IMR-90 (cell line): ENCODE results near the gene TGM4. TPM values are rescaled to one million over a fixed set of nuclear protein-coding genes. Genes with fewer than 3 reads are reported as not detected.

ENCODE experiments used
- ATAC-seq: fragments of 200-7000 bp; cut with Tn5 transposase; 2 replicates; pipeline ENCODE4 v1.9.1; 2020; ENCODE audit warnings: low read depth, mild to moderate bottlenecking, moderate library complexity
- BruUV-seq: library from RNA; stranded (reverse); fragments of 400-500 nt; replicated peaks from 2 replicates; lab custom pipeline; 2021; lab: Mats Ljungman, UMichigan
- CTCF ChIA-PET: fragments of 300-600 bp; formaldehyde crosslinking; extraction: SDS; loops from one replicate; lab custom pipeline; 2021; ENCODE audit warnings: antibody characterized with exemption; lab: Yijun Ruan, JAX
- POLR2A ChIA-PET: fragments of 300-600 bp; sonication (Branson Sonifier 250); formaldehyde crosslinking; loops from one replicate; lab custom pipeline; 2022; ENCODE audit warnings: antibody characterized with exemption; ENCODE audit not compliant: unreplicated experiment; lab: Charles Lee
- DNase-seq: peaks from one replicate; pipeline ENCODE4 v3.0.0; 2013
- H2AFZ ChIP-seq: replicated peaks from 2 replicates; pipeline ENCODE3; 2013; ENCODE audit warnings: low read length, mild to moderate bottlenecking; ENCODE audit not compliant: poor library complexity
- H2AK5ac ChIP-seq: 2 replicates; pipeline ENCODE4 v1.6.1; 2013; ENCODE audit warnings: low read depth, low read length, inconsistent platforms
- H2AK9ac ChIP-seq: replicated peaks from 2 replicates; pipeline ENCODE3; 2013; ENCODE audit warnings: mild to moderate bottlenecking, low read depth, low read length, moderate library complexity; ENCODE audit not compliant: poor library complexity
- H2BK120ac ChIP-seq: 2 replicates; pipeline ENCODE4 v1.6.1; 2013; ENCODE audit warnings: low read depth, low read length, inconsistent platforms
- H2BK15ac ChIP-seq: 3 replicates; pipeline ENCODE4 v1.6.1; 2013; ENCODE audit warnings: low read depth, low read length, inconsistent platforms
- H2BK20ac ChIP-seq: 2 replicates; pipeline ENCODE4 v1.6.1; 2013; ENCODE audit warnings: low read depth, mild to moderate bottlenecking, inconsistent platforms, low read length, moderate library complexity
- H2BK5ac ChIP-seq: 2 replicates; pipeline ENCODE4 v1.6.1; 2013; ENCODE audit warnings: mild to moderate bottlenecking, low read depth, low read length, inconsistent platforms; ENCODE audit not compliant: poor library complexity, severe bottlenecking
- H3K14ac ChIP-seq: replicated peaks from 2 replicates; pipeline ENCODE4 v1.6.1; 2013; ENCODE audit warnings: low read depth, low read length, inconsistent platforms
- H3K18ac ChIP-seq: 2 replicates; pipeline ENCODE4 v1.6.1; 2013; ENCODE audit warnings: low read depth, low read length, control low read depth
- H3K23ac ChIP-seq: 2 replicates; pipeline ENCODE4 v1.6.1; 2013; ENCODE audit warnings: low read depth, low read length, inconsistent platforms
- H3K27ac ChIP-seq: 2 replicates; pipeline ENCODE4 v1.5.1; 2013; ENCODE audit warnings: mild to moderate bottlenecking, control low read depth, low read length; ENCODE audit not compliant: insufficient read depth
- H3K27me3 ChIP-seq: 2 replicates; pipeline ENCODE4 v1.6.1; 2013; ENCODE audit warnings: low read length; ENCODE audit not compliant: control insufficient read depth, insufficient read depth
- H3K36me3 ChIP-seq: 2 replicates; pipeline ENCODE4 v1.6.1; 2013; ENCODE audit warnings: low read length, mixed read lengths; ENCODE audit not compliant: control insufficient read depth, insufficient read depth
- H3K4ac ChIP-seq: 2 replicates; pipeline ENCODE4 v1.6.1; 2013; ENCODE audit warnings: low read depth, low read length, inconsistent platforms
- H3K4me1 ChIP-seq: 2 replicates; pipeline ENCODE4 v1.6.1; 2013; ENCODE audit warnings: low read length, mixed read lengths; ENCODE audit not compliant: control insufficient read depth, insufficient read depth
- H3K4me2 ChIP-seq: 2 replicates; pipeline ENCODE4 v1.6.1; 2013; ENCODE audit warnings: low read depth, mild to moderate bottlenecking, control low read depth, low read length, moderate library complexity
- H3K4me3 ChIP-seq: 2 replicates; pipeline ENCODE4 v1.5.1; 2013; ENCODE audit warnings: low read depth, mild to moderate bottlenecking, control low read depth, low read length, moderate library complexity; ENCODE audit not compliant: insufficient read depth
- H3K56ac ChIP-seq: 2 replicates; pipeline ENCODE4 v1.6.1; 2013; ENCODE audit warnings: low read length, inconsistent platforms; ENCODE audit not compliant: insufficient read depth; ENCODE audit errors: extremely low read depth
- H3K79me1 ChIP-seq, 2 experiments: 2 replicates each; pipeline ENCODE4 v1.6.1; 2013; ENCODE audit warnings: low read length in 2 of 2, inconsistent platforms in 1 of 2, low read depth in 1 of 2
- H3K9ac ChIP-seq: 2 replicates; pipeline ENCODE4 v1.6.1; 2013; ENCODE audit warnings: low read depth, low read length, control low read depth
- H3K9me1 ChIP-seq: 2 replicates; pipeline ENCODE4 v1.6.1; 2013; ENCODE audit warnings: low read length, inconsistent platforms; ENCODE audit not compliant: insufficient read depth
- H3K9me3 ChIP-seq: 2 replicates; pipeline ENCODE4 v1.6.1; 2013; ENCODE audit warnings: low read length; ENCODE audit not compliant: control insufficient read depth, insufficient read depth
- H4K20me1 ChIP-seq: 2 replicates; pipeline ENCODE4 v1.6.1; 2013; ENCODE audit warnings: low read length, inconsistent platforms; ENCODE audit not compliant: insufficient read depth
- H4K5ac ChIP-seq: 2 replicates; pipeline ENCODE4 v1.6.1; 2013; ENCODE audit warnings: mild to moderate bottlenecking, low read depth, low read length, control low read depth
- H4K8ac ChIP-seq, 2 experiments: 2 replicates each; pipeline ENCODE4 v1.6.1; 2013; ENCODE audit warnings: low read depth in 2 of 2, low read length in 2 of 2, control low read depth in 1 of 2, inconsistent platforms in 1 of 2
- H4K91ac ChIP-seq: 2 replicates; pipeline ENCODE4 v1.6.1; 2013; ENCODE audit warnings: low read depth, low read length, inconsistent platforms; ENCODE audit not compliant: insufficient read depth
- BHLHE40 ChIP-seq: fragments of 150-350 bp; IDR thresholded peaks from 2 replicates; pipeline ENCODE4 v1.6.1; 2016; ENCODE audit warnings: mild to moderate bottlenecking, low read depth, low read length
- CEBPB ChIP-seq: IDR thresholded peaks from 2 replicates; pipeline ENCODE4 v1.6.1; 2012; ENCODE audit warnings: low read depth, low read length, improper control_type of control experiment
- CHD1 ChIP-seq: IDR thresholded peaks from 2 replicates; pipeline ENCODE4 v1.6.1; 2012; ENCODE audit warnings: low read depth, low read length, improper control_type of control experiment
- ELK1 ChIP-seq: fragments of 150-350 bp; IDR thresholded peaks from 2 replicates; pipeline ENCODE4 v1.6.1; 2016; ENCODE audit warnings: low read depth, mild to moderate bottlenecking, low read length, moderate library complexity, borderline replicate concordance
- FOS ChIP-seq: fragments of 150-350 bp; IDR thresholded peaks from 2 replicates; pipeline ENCODE4 v1.6.1; 2016; ENCODE audit warnings: low read depth, low read length
- MAFK ChIP-seq: IDR thresholded peaks from 2 replicates; pipeline ENCODE4 v1.6.1; 2012; ENCODE audit warnings: low read depth, low read length, improper control_type of control experiment
- MAZ ChIP-seq: IDR thresholded peaks from 2 replicates; pipeline ENCODE4 v1.6.1; 2012; ENCODE audit warnings: low read depth, mild to moderate bottlenecking, low read length, improper control_type of control experiment, moderate library complexity, borderline replicate concordance
- MXI1 ChIP-seq: IDR thresholded peaks from 2 replicates; pipeline ENCODE4 v1.6.1; 2012; ENCODE audit warnings: low read depth, mild to moderate bottlenecking, low read length, moderate library complexity, borderline replicate concordance
- NFE2L2 ChIP-seq: fragments of 150-350 bp; IDR thresholded peaks from 2 replicates; pipeline ENCODE4 v1.6.1; 2016; ENCODE audit warnings: low read depth, mild to moderate bottlenecking, low read length
- POLR2A ChIP-seq: IDR thresholded peaks from 2 replicates; pipeline ENCODE4 v1.6.1; 2012; ENCODE audit warnings: mild to moderate bottlenecking, low read depth, low read length
- RAD21 ChIP-seq: IDR thresholded peaks from 2 replicates; pipeline ENCODE4 v1.6.1; 2012; ENCODE audit warnings: low read length, improper control_type of control experiment
- RCOR1 ChIP-seq: IDR thresholded peaks from 2 replicates; pipeline ENCODE4 v1.6.1; 2012; ENCODE audit warnings: mild to moderate bottlenecking, low read length, improper control_type of control experiment; ENCODE audit not compliant: insufficient replicate concordance
- RFX5 ChIP-seq: IDR thresholded peaks from 2 replicates; pipeline ENCODE4 v1.8.0; 2012; ENCODE audit warnings: low read depth, mild to moderate bottlenecking, low read length, moderate library complexity
- SMC3 ChIP-seq: fragments of 150-350 bp; IDR thresholded peaks from 2 replicates; pipeline ENCODE4 v1.6.1; 2016; ENCODE audit warnings: low read depth, mild to moderate bottlenecking, antibody characterized with exemption, low read length, moderate library complexity
- USF2 ChIP-seq: fragments of 150-350 bp; IDR thresholded peaks from 2 replicates; pipeline ENCODE4 v1.6.1; 2017; ENCODE audit warnings: mild to moderate bottlenecking, antibody characterized with exemption, low read length, low read depth
- WGBS, 2 experiments: methylation state at CpG; one replicate each; pipeline versions ENCODE4 v1.1.5 to v1.1.7; 2013; ENCODE audit warnings: missing lambda C conversion rate in 2 of 2; ENCODE audit not compliant: insufficient read length in 1 of 2; ENCODE audit errors: extremely low coverage in 2 of 2; 5-methylcytosine and 5-hydroxymethylcytosine counted together
- dilution Hi-C: fragments of 300-500 bp; cut with HindIII; formaldehyde crosslinking; loops from one replicate; pipeline ENCODE4 v1.14.3; 2018; ENCODE audit warnings: low sequenced_read_pairs; ENCODE audit not compliant: unreplicated experiment
- in situ Hi-C: fragments of 300-500 bp; cut with MboI; formaldehyde crosslinking; loops from 3 replicates; pipeline ENCODE4 v1.14.3; 2019; ENCODE audit warnings: low sequenced_read_pairs, inconsistent platforms, mixed read lengths
- intact Hi-C: fragments of 100-400 bp; cut with micrococcal nuclease; formaldehyde crosslinking; loops from 2 replicates; pipeline ENCODE4 v1.10.0; 2022
- polyA plus RNA-seq, 3 experiments: library from polyadenylated mRNA; depleted of rRNA; stranded (reverse); fragments of >200 nt; gene quantifications; 2 replicates each; pipeline ENCODE4 v1.2.3, GENCODE V29; 2012; ENCODE audit warnings: low replicate concordance in 1 of 3
- total RNA-seq: library from RNA; depleted of rRNA; stranded (reverse); fragments of >200 nt; gene quantifications from 2 replicates; pipeline ENCODE4 v1.2.3, GENCODE V29; 2012
- TF ChIP-seq, protein P1 (sequence below): conservative IDR thresholded peaks from 2 replicates; pipeline ENCODE4 v1.5.1; 2012; ENCODE audit warnings: mild to moderate bottlenecking, low read depth, low read length, improper control_type of control experiment

Gene TGM4
- total and polyA plus RNA-seq, 2 of the 4 experiments (the other 2 are of a cell fraction): under 0.01 to 0.10 TPM

- Histone ChIP-seq H3K36me3 (peaks cover 12% of the 10 kb centered on the region), H3K18ac (no peak overlapping the region), H3K4me3 (no peak overlapping the region), H3K9me1 (no peaks in the 10 kb centered on the region), H3K9ac (no peak overlapping the region), H3K23ac (no peak overlapping the region), H3K9me3 (no peaks in the 10 kb centered on the region), H3K79me1 (no peaks in the 10 kb centered on the region), H3K14ac (no peak overlapping the region), H3K4ac (no peak overlapping the region), H2BK5ac (no peak overlapping the region), H4K91ac (no peak overlapping the region), H2BK20ac (no peak overlapping the region), H2AK5ac (no peak overlapping the region), H2BK15ac (no peak overlapping the region), H2BK120ac (no peak overlapping the region), H4K8ac (no peak overlapping the region), H4K20me1 (no peaks in the 10 kb centered on the region), H3K4me2 (no peak overlapping the region), H3K4me1 (no peaks in the 10 kb centered on the region), H2AK9ac (no peak overlapping the region), H3K27me3 (no peaks in the 10 kb centered on the region), H3K27ac (no peak overlapping the region), H4K5ac (no peak overlapping the region), H2AFZ (no peak overlapping the region), H3K56ac (no peak overlapping the region)
- POLR2A ChIA-PET: no interaction called here
- no peak for ATAC-seq
- dilution Hi-C loops: no loop called here
- BruUV-seq: no TSS peak
- CTCF ChIA-PET: no interaction called here
- no CpG with 5 or more reads among the region's 6 CpGs for WGBS, 2 experiments
- DNase-seq: no peak
- TF ChIP-seq RFX5 (no peak), CHD1 (no peak), MAZ (no peak), ELK1 (no peak), RAD21 (no peak), FOS (no peak), USF2 (no peak), SMC3 (no peak), NFE2L2 (no peak), POLR2A (no peak), RCOR1 (no peak), MXI1 (no peak), MAFK (no peak), BHLHE40 (no peak), CEBPB (no peak)
- TF ChIP-seq, protein P1, sequence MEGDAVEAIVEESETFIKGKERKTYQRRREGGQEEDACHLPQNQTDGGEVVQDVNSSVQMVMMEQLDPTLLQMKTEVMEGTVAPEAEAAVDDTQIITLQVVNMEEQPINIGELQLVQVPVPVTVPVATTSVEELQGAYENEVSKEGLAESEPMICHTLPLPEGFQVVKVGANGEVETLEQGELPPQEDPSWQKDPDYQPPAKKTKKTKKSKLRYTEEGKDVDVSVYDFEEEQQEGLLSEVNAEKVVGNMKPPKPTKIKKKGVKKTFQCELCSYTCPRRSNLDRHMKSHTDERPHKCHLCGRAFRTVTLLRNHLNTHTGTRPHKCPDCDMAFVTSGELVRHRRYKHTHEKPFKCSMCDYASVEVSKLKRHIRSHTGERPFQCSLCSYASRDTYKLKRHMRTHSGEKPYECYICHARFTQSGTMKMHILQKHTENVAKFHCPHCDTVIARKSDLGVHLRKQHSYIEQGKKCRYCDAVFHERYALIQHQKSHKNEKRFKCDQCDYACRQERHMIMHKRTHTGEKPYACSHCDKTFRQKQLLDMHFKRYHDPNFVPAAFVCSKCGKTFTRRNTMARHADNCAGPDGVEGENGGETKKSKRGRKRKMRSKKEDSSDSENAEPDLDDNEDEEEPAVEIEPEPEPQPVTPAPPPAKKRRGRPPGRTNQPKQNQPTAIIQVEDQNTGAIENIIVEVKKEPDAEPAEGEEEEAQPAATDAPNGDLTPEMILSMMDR: no peak
- in situ Hi-C loops: no loop called here
- intact Hi-C loops: loop anchor here (10.0 kb wide), 1 partner anchor 274 kb away; the partner anchor contains the start of gene ZNF35
Observed at GRCh38 chr3:44918581-44918980, 44.2 kb downstream of the TGM4 start.
